ENCODE data around the gene HK3.

- TF ChIP-seq RXRA (IDR thresholded peaks at IDR 0.05) (no peak), ATF3 (IDR thresholded peaks at IDR 0.05) (no peak), JUND (IDR thresholded peaks at IDR 0.05) (no peak), CTCF (IDR thresholded peaks at IDR 0.05; ENCODE audit: low read depth, low read length, missing input control) (no peak), ZBTB33 (IDR thresholded peaks at IDR 0.05) (no peak), MAX (IDR thresholded peaks at IDR 0.05) (no peak), SP1 (IDR thresholded peaks at IDR 0.05) (no peak), REST (IDR thresholded peaks at IDR 0.05) (no peak), YY1 (IDR thresholded peaks at IDR 0.05) (no peak), RAD21 (IDR thresholded peaks at IDR 0.05) (no peak), TAF1 (conservative IDR thresholded peaks at IDR 0.05) (no peak), GABPA (IDR thresholded peaks at IDR 0.05 in 1 of 2, conservative IDR thresholded peaks at IDR 0.05 in 1 of 2) (no peak)
Measured at GRCh38 chr5:176888016-176888864, 10.9 kb downstream of the HK3 start.

Data from liver (tissue), 3 donors.